GM19397 (cell line): ENCODE measurements around the gene CANX.

Source experiments
- ATAC-seq: cut with Tn5 transposase; IDR thresholded peaks from one replicate; pipeline ENCODE4 v1.9.1; 2021; ENCODE audit warnings: mild to moderate bottlenecking, moderate library complexity; ENCODE audit not compliant: unreplicated experiment

Gene CANX

DNA sequence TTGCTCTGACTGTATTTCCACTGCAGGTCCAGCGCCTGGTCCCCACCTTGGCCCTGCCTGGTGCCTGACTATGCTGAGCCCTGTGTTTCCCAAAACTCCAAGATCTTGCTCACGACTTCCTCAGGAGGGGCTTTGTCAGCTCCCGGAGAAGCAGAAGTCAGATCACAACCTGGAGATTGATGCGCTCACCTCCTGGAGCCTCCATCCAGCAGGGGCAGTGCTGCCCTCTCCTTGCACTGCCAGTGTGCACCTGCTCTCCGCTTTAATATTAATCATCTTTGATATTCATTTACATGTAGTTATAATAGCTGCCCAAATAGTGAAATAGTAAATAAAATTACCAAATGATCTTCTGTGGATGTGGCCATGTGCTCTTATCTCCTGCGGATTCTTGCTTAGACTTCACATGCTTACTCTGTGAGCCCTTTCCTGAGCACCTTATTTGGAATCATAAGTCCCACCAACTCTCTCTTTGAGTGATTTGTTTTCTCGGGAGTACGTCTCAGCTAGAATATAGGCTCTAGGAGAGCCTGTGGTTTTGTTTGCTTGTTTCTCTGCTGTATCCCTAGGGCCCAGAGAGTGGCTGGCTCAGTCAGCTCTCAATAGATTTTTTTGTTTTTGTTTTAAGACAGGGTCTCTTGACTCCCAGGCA, 51.2 kb downstream of the CANX start:
- no peak for ATAC-seq

DNA sequence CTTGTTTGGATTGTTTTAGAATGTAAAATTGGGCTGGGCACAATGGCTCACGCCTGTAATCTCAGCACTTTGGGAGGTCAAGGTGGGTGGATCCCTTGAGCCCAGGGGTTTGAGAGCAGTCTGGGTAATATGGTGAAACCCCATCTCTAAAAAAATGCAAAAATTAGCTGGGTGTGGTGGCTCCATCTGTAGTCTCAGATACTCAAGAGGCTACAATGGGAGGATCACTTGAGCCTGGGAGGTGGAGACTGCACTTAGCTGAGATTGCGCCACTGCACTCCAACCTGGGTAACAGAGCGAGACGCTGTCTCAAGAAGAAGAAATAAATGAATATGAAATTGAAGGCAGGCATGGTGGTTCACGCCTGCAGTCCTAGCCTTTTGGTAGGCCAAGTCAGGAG, 55.2 kb downstream of the CANX start:
- no peak for ATAC-seq

DNA sequence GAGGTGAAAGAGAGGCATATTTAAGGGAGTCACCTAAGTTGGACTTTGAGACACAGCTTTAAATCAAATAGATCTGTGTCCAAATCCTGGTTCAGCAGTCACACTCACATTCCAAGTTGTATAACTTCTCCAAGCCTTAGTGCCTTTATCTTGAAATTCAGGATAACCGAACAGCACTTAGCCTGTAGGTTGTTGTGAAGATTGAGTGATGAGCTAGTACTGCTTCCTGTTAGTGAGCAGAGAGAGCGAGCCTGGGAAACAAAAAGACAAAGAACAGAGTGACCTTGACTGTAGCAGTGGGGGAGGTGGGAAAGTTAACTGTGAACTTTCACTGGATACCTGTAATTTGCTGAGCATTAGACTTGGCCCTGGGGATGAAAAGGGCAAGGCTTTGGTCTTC, 56.3 kb downstream of the CANX start:
- ATAC-seq: no peak

DNA sequence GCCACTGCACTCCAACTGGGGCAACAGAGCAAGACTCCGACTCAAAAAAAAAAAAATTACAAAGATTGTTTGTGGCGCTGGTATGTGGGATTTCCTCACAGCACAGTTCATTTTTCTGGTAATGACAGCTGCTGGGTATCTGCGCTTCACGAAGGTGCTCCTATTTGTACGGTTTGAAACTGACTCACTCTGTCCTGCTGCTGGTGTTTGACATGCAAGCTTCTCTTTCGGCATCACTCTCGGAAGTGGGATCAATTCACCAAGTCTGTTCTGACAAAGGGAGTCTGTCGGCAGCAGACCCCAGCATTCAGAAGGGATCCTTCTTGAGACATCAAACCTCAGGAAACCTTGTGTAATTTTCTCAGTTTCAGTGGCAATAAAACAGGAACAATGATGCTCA, 60.2 kb downstream of the CANX start:
- ATAC-seq: no peak

DNA sequence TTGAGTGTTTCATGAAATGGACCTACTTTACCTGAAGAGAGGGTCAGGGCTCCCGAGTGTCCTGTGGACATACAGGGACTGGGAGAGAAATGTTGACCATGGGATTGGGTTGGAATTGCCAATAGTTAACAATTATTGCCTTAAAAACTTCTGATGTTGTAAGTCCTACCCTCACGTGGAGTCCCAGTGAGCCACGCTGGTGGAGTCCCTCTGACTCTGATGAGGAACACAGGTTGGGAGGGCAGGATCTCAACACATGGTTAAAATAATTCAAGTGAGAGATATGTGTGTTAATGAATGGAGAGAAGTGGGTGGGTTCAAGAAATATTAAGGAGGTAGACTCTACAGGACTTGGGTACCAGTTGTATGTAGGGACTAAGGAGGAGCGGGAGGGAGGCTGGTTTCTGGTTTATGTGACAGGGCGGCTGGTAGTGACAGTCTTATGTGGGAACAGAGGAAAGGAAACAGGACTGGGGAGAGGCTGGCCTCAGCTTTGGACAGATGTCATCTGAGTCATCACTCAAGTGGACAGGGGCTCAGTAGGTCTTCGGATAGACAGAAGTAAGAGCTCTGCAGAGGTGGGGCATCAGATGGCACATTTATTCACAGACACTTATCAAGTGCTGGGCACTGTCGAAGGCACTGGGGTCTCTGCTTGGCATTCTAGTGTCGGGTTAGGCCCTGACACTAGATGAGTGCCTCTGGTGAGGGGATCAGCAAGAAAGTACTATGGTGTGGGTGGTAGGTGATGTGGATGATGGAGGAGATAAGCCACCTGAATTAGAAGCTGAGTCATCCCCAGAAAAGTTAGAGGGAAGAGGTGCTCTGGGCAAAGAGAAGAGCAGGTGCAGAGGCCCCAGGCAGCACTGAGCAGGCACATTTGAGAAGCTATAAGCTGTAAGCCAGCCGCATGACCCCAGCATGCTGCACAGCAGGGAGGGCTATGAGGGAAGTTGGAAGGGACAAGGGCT, 61.1 kb downstream of the CANX start:
- no peak for ATAC-seq

DNA sequence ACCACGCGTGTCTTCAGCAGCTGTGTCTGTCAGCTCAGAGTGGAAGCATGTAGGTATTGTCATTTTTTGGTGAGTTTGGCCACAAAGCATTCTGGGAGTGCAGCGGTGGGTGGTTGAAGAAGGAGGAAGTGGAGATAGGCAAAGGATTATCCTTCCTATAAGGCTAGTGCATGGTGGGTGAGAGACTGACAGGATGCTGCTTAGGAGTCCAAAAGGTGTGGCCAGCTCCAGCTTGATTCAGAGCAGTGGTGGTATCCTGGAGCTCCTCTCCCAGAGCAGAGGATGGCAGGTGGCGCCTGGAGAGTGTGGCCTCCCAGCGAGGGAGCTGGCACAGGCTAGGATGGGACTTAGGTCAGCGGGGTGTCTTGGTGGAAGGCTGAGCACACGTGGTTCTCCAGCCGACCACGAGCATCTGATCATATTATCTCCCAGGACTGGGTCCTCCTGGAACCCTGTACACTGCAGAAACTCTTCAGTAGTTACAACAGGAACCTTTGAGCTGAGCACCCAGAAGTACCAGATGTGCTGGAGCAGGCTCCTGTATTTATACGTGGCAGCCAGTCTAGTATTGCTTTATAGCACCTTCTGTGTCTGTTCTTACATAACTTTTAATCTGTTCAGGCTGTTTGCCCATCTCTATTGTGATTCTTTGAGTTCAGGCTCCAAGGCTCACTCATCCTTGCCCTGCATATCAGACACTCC, 63.5 kb downstream of the CANX start:
- no peak for ATAC-seq

DNA sequence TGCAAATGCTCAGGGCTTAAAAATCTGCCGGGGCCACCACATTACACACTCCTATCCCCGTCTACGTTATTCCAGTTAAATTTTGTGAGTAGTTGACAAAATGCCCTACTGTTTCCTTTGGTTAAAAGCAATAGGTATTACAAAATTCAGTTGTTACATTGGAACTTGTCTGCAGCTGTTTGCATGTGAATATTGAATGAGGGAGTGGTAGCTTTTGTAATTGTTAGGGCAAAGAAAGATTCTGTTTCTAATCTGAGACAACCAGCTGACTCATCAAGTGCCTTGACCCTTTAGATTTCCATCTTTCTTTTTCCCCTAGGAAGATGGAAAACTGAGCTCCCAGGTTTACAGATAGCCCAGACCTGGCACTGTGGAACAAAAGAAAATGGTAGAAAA, 64.0 kb downstream of the CANX start:
- ATAC-seq: no peak

DNA sequence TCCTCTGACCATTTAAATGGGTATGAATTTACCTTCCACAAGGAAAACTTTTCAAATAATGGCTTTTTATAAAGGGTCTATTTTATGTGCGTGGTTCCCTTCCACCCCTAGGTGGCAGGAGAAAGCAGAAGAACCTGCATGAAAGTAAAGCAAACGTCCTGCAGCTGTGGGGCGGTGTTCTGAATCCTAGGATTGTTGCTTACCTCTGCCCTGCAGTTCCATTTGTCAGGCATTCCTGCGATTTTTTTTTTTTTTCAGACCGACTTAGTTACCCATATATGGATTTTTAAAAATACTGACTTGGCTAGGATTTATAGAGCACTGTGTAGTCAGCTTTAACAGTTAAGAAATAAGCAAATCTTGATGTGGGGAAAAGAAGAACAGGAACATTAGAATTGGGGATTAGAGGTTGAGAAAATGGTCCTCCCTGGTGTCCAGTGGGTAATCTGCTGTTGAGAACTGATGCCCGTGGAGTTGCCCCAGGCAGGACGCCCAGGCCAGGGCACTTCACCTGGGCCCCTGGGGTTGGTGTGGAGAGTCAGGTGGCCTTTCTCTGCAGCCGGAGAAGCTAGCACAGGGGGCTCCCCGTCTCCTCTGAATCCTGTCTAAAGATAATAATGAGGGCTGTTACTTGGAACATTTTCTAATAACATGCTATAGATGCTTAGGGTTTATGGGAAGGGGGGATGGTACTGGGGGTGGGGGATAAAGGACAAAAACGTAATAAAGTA, 64.6 kb downstream of the CANX start:
- no peak for ATAC-seq

DNA sequence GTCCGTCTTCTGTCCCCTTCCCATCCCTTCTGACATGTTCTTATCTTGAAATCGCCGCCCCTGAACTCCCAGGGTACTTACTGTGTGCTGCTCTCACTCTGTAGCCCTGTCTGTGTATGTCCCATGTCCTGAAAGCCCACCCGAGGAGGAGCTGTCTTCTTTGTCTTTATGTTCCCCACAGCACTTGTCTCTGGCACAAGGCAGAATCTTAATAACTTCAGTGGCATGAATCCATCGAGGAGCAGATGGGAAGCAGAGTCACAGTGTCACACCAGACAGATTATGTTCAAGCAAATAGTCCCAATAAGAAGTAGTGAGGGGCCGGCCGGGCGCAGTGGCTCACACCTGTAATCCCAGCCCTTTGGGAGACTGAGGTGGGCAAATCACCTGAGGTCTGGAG, 65.3 kb downstream of the CANX start:
- ATAC-seq: no peak

DNA sequence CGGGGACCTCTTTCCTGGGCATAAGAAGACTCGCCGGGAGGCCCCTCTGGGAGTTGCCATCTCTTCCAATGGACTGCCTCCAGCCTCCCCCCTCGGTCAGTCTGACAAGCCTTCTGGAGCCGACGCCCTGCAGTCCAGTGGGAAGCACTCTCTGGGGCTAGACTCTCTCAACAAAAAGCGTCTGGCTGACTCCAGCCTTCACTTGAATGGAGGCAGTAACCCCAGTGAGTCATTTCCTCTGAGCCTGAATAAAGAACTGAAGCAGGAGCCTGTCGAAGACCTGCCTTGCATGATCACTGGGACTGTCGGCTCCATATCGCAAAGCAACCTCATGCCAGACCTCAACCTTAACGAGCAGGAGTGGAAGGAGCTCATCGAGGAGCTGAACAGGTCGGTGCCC, 66.6 kb downstream of the CANX start:
- no peak for ATAC-seq

DNA sequence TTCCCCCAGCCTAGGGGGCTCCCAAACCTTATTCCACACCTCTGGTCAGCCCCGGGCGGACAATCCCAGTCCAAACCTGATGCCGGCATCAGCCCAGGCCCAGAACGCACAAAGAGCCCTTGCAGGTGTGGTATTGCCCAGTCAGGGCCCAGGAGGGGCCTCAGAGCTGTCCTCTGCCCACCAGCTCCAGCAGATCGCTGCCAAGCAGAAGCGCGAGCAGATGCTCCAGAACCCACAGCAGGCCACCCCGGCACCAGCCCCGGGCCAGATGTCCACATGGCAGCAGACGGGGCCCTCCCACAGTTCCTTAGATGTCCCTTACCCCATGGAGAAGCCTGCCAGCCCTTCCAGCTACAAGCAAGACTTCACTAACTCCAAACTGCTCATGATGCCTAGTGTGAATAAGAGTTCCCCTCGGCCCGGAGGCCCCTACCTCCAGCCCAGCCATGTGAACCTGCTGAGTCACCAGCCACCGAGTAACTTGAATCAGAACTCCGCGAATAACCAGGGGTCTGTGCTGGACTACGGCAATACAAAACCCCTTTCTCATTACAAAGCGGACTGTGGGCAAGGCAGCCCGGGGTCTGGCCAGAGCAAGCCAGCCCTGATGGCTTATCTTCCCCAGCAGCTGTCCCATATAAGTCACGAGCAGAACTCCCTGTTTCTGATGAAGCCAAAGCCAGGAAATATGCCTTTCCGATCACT, 67.4 kb downstream of the CANX start:
- no peak for ATAC-seq

DNA sequence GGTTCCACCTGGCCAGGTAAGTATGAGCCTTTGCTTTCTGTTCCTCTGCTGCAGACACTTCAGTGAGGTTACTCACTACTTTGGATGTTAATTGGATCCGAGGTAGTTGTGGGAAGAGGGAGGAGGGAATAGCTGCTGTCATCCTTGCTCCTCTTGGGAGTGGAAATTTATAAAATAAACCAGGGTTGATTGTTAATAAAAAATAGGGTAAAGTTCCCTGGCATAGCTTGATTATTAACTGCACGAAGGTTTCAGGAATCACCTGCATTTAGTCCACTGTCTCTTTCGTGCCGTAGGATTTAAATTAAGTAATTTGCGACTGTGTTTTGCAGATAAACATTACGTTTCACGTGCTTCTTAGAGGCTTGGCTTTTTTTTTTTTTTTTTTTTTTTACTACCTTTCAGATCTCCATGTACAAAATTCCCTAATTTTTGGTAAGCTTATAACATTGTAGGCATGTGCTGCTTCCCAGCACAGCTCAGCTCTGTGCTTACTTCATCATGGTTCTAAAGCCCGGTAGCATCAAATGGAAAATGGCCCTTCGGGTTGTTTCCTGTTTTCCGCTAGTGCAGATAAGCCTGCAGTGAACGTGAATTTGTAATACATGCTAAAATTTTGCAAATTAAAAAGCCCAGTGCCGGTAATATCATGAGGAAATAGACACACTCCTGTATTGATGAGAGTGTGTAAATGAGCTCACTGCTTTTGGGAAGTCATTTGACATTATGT, 68.1 kb downstream of the CANX start:
- no peak for ATAC-seq

DNA sequence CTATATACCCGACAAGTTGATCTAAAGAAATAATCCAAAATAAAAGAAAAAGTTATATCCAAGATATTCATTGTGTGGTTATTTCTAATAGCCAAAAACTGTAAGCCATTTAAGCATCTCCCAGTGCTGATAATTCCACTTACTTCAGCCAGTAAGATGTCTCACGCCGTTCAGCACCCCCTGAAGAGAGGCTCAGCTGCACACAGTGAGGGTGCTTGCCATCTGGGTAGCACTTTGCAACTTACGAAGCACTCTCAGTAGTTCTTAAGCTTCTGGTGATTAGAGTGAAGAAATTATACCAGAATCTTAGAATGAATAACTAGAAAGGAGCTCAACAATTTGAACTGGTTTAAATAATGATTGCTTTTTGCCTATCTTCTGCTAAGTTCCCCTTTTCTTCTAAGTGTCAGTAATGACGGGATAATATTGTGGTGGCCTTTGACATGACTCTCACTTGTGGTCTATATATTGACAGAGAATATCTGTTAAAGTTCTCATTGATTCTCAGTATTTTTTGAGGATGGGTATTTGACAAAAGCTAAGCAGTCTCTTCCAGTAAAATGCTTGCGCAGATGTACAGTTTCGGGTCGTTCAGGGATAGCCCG, 68.8 kb downstream of the CANX start:
- ATAC-seq: no peak

DNA sequence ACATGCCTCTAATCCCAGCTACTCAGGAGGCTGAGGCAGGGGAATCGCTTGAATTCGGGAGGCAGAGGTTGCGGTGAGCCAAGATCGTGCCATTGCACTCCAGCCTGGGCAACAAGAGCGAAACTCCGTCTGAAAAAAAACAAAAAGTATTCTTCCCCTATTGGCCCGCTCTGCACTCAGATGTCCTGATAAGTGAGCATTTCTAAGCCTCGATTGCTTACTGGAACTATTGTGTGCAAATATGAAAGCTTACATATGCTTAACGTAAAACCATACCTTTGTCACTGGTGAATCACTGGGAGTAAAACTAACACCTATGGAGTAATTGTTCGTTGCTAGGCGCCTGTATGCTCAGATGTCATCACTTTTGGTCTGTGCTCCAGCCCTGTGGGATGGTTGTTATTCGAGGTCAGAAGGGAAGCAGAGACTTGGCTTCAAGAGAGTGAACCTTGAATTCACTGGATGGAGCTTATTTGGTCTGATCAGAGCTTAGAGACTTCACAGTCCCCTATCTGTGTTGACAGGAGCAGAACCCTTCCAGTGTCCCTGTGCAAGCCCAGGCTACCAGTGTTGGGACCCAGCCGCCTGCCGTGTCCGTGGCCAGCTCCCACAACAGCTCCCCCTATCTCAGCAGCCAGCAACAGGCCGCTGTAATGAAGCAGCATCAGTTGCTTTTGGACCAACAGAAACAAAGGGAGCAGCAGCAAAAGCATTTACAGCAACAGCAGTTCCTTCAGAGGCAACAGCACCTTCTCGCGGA, 69.7 kb downstream of the CANX start:
- no peak for ATAC-seq

DNA sequence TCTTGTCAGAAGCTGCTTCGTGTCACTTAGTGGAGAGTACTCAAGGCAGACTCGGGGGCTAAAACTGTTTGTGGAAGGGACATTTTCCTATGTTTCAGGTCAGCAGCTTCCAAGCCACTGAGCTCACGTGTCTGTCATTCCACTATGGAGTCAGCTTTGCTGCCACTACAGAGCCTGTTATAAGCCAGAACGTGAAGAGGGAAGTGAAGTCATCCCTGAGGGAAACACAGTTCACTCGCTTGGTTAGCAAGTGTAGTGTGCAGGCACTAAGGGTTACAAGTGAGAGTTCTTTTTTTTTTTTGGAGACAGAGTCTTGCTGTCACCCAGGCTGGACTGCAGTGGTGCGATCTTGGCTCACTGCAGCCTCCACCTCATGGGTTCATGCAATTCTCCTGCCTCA, 70.5 kb downstream of the CANX start:
- ATAC-seq: no peak

DNA sequence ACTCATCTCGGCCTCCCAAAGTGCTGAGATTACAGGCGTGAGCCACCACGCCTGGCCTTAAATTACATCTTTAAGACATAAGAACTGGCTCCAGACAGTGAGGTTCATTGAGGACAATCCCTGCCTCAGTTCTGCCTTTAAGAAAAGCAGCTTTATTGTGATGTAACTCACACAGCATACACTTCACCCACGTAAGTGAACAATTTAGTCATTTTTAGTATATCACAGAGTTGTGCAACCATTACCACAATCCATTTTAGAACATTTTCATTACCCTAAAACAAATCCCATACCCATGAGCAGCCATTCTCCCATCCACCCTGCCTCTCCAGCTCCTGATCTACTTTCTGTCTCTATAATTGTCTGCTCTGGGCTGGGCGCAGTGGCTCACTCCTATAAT, 71.0 kb downstream of the CANX start:
- no peak for ATAC-seq

DNA sequence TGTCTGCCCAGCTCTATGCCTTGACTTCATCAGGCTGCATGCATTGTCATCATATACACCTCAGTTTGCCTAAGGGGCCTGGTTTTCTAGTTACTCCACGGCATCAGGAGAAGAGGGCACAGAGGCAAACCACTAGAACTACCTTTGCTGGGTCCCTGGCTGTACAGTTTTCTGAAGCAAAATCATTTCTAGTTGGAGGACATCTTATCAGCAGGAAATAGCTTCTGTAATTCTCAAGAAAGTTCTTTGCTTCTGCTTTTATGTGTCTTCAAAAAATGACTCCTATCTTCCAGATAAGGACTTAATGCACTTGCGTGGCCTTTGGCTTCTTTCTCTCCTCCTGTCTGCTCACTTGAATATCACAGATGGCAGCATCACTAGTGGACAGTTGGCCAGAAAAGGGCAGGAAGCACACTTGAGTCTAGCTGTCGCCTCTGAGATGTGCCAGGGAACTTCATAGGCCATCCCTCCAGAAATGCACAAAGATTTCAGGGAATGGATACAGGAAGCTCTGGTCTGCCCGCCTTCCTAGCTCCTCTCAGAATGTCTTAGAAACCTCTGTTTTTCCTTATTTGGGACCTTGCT, 72.6 kb downstream of the CANX start:
- no peak for ATAC-seq

DNA sequence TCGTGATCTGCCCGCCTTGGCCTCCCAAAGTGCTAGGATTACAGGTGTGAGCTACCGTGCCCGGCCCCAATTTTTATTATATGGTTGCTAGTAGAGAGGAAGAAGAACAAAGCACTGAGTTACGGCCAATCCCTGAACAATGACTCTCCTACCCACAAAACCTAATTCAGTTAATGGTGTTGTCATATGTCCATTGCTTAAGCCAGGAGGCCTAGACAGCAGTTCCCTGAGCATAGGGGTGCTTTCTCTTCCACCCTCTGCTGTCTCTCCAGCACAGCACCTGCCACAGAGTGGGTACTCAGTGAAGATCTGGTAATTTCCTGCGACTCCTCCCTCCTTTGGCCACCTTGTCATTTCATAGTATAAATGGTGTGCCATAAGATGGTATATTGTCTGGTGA, 73.6 kb downstream of the CANX start:
- ATAC-seq: no peak
